Measurements from ENCODE around the gene RAD51B.
"Not testable (repeated sequence)": the region's sequence is repeated elsewhere in the genome, so short reads cannot be mapped to it uniquely, and the experiment has no call there.

The RAD51B gene

DNA sequence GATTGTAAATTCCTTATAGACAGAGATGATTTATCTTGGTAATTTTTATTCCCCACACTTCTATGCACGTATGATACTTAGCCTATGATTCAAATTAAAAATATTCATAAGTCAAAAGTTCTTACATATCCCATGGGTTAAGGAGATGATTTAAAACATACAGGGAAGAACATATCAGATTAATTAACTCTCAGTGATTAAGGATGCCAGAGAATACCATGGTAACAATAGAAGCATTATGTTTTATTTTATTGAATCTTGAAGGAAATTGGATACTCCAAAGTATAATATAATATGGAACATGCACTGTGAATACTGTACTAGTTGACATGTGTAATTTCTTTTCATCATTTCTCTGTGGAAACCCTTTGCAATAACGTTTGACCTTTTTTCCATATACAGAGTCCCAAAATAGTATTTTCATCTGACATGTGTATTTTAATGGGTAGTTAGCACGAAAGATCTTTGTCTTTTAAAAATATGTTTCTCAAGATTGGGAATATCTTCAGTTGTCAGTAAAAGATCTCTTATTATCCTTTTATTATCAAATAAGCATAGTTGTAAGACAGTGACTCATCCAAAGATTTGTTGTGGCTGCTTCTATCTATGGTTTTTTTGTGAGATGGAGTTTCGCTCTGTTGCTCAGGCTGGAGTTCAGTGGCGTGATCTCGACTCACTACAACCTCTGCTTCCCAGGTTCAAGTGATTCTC, 166.7 kb downstream of the RAD51B start:
- no peak for DNase-seq (ENCODE audit: low spot score)

DNA sequence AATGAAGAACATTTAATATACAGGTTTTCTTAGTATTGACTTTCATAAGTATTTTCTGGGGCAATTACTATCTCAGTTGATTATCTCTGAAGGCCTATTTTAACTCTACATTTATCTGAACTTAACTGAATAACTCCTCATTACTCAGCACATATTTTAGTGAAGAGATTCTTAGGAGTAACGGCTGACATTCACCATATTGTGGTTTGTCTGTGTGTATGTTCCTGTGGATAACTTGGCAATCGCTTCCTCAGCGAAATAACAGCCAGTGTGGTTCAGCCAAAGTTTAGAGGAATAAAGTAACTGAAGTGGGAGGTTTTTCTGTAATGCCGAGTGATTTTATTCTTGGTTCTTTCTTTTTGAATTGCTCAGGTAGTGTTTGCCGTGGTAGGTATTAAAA, 168.0 kb downstream of the RAD51B start:
- DNase-seq (ENCODE audit: low spot score), result peak; percentile 40

DNA sequence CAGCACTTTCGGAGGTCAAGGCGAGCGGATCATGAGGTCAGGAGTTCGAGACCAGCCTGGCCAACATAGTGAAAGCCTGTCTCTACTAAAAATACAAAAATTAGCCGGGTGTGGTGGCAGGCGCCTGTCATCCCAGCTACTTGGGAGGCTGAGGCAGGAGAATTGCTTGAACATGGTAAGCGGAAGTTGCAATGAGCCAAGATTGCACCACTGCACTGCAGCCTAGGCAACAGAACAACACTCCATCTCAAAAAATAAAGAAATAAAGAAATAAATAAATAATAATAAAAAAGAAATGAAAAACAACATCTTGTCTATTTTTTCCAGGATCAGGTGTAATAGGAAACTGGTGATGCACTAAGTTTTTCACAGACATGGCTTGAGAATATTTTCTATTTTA, 168.6 kb downstream of the RAD51B start:
- not testable (repeated sequence) for DNase-seq (ENCODE audit: low spot score)

DNA sequence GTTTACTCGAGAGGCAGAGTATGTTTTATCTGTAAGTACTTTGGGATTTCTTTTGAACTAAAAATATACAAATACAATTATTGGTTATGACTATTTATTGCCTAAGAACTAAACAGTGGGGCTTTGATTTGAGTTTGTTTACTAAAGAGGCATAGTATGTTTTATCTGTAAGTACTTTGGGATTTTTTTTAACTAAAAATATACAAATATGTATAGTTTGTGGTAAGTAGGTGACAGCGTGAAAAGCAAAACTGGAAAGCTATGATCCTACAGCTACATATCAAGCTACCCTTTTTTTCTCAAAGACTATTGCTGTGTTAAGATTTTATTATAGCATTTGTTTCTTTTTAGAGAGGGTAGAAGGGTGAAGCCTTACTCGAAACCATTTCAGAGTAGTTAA, 171.0 kb downstream of the RAD51B start:
- no peak for DNase-seq (ENCODE audit: low spot score)

DNA sequence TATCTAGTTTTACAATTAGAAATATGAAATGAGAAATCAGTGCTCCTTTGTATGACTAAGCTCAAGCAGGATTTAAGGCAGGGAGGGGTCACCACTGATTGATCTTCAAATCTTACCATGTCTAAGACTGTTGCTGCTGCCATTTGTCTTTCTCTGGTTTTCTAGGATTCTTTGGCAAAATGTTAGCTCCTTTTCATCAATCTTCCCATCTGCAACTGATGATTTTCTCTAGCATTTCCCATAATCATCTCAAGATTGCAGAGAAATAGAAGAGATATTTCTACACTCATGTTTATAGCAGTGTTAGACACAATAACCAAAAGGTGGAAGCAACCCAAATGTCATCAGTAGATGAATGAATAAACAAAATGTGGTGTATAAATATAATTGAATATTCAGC, 175.0 kb downstream of the RAD51B start:
- no peak for DNase-seq (ENCODE audit: low spot score)

DNA sequence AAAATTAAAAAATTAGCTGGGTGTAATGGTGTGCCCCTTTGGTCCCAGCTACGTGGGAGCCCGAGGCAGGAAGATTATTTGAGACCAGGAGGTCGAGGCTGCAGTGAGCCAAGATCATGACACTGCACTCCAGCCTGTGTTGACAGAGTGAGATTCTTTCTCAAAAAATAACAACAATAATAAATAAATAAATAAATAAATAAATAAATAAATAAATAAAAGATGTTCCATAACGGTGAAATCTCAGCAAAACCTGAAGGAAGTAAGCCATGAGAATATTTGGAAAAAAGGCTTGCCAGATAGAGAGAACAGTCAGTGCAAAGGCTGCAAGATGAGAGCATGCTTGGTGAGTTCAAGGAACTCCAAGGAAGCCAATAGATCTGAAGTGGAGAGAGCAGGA, 176.7 kb downstream of the RAD51B start:
- no peak for DNase-seq (ENCODE audit: low spot score)

DNA sequence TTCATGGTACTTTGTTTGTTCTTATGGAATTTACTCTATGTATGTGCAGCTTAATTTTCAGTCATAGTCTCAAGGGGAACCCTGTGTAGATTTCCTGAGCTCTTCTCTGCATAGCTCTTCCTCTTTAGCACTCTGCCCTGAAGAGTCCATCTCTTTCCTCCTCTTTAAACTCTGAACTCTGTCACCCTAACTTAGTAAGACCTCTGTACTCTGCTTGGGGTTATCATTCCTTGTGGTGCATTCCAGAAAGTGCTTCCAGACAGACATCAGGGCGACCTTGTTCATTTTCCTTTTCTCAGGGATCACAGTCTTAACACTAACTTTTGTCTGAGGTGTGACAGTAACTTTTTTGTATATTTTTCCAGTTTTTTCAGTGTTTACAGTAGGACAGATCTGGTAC, 179.3 kb downstream of the RAD51B start:
- DNase-seq (ENCODE audit: low spot score), result no peak

DNA sequence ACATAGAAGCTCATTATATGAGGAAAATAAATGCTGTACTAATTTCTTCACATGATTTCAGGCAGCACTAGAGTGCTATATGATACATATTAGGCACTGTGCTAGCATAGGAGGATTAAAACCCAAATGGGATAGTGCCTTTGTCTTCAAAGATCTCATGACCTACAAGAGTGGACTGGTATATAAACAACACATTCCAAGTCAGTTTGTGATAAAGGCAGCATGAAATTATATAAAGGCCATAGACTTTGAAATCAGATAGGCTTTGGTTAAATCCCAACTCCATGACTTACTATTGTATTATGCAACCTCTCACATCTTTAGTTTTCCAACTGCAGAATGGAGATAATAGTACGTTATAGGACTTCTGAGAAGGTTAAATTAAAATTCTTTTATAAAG, 179.7 kb downstream of the RAD51B start:
- no peak for DNase-seq (ENCODE audit: low spot score)

DNA sequence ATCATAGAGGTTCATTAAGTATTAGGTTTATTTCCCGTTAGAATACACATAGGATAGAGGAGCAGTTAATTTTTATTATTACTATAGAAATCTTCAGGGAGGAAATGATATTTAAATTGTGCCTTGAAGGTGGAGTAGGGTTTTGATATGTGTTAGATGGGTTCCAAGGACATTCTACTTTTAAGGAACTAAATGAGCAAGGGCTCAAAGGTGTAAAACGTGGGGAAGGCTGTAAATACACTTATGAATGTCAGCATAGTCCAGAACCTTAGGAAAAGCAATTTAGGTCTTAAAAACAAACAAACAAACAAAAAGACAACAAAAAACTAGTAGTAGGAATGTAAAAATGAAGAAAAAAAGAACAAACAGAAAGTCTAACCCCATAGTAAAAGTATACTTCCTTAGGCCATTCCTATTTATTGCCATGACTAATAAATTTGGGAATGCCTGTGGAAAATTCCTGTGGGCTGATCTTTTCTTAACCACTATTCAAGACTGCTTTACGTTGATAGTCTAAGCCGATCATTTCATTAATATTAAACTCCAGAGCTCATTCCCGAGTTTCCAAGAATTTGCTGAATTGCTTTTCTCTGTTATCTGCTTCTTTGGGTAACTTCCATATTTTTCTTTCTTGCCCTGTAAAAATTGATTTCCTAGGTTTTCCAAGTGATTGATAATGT, 180.3 kb downstream of the RAD51B start:
- DNase-seq (ENCODE audit: low spot score), result peak; percentile 58

DNA sequence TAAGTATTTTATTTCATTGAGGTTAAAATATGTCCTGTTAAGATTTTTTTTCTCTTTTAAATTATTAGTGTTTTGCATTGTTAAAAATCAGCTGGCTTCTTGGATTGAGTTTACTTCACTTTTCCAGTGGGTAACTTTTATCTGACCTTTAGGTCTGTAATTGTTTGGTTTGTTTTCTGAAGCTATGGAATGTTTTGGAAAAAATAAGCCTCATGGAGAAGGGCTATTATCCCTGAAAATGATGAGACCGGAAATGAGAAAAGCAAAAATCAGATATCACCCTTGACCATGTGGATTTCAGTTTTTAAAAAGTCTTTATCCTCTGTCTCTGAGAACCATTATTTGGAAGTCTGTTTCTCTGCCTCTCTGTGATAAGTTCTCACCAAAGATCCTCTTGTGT, 180.9 kb downstream of the RAD51B start:
- DNase-seq (ENCODE audit: low spot score), result no peak

DNA sequence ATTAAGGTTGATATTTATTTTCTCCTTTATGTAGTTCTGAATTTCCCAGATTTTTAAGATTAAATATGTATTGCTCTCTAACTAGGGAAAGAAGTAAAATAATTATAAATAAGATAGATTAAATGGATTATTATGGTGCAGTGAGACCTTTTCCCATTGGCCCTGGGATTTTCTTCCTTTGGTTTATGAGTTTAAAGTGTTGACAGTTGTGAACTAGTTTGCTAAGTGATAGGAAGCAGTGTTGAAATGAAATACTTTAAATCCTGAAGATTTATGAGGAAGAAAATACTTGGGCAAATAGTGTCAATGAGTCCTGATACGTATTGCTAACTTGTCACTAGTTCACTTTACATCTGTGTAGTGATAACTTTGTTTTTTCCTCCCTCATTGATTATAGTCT, 188.9 kb downstream of the RAD51B start:
- DNase-seq (ENCODE audit: low spot score), result no peak

DNA sequence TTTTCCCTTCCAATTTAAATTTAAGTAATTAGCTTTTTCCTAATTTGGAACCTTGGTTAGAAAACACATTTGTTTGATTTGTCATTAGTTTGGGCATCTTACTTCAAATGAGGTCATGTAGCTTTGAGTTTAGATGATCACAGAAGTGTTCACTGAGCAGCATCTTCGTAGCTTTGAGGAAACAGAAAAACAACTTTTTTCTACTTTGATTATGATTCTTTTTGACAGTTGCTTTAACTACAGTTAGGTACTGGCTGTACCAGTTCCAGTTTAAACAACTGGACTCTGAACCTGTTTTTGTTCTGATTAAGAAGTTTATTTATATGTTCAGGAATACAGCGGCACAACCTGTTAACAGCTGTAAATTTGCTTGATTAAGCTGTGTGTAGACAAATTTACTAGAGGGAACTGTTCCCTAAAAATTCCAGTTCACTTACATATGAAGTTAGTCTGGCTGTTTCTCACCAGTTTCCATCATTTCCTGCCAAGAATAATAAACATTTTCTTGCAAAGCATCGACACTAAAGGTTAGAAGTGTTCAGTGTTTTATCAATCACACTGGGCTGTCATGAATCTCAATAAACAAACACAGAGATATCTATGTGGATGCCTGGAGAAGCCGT, 191.9 kb downstream of the RAD51B start:
- DNase-seq (ENCODE audit: low spot score), result no peak

DNA sequence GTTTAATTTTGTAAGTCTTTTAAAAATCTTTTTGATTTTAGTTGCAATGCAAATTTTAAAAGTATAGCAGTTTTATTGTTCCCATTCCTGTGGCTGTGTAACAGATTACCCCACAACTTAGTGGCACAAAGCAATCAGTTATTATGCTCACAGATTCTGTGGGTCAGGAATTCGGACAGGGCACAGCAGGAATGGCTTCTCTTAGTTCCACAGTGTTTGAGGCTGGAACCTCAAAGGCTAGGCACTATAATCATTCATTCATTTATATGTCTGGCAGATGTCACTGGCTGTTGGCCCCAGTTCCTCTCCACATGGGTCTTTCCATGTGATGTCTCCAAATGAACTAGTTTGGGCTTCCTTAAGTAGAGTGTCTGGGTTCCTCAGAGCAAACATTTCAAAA, 193.3 kb downstream of the RAD51B start:
- no peak for DNase-seq (ENCODE audit: low spot score)

DNA sequence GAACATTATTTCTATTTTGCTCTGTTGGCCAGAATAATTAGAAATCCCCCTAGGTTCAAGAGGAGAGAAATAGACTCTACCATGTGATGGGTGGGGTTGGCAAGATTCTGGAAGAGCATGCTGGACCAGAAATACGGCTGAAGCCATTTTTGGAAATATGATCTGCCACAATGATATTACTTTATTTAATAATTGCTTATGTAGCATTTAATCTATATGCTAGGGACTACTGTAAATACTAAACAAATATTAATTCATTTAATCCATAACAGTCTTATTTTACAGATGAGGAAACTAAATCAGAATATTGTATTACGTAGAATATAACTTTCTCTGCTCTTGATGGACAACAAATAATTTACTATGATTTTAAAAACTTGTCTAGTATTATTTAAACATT, 193.7 kb downstream of the RAD51B start:
- no peak for DNase-seq (ENCODE audit: low spot score)

DNA sequence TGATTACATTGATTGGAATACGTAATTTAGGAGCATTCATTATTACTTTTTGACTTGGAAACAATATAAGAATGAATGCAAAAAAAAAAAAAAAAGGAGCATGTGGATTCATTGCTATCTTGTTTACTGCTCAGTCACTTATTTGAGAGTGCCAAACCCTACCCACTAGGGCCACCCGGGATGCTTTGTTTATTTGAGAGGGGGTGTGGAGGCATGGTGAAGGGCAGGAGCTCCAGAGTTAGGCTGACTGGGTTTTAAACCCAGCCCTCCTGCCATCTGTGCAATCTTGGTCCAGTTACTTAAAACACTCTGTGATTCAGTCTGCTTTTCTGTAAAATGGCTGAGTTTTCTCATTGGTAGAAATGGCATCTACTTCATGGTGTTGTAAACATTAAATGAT, 195.2 kb downstream of the RAD51B start:
- DNase-seq (ENCODE audit: low spot score), result no peak

DNA sequence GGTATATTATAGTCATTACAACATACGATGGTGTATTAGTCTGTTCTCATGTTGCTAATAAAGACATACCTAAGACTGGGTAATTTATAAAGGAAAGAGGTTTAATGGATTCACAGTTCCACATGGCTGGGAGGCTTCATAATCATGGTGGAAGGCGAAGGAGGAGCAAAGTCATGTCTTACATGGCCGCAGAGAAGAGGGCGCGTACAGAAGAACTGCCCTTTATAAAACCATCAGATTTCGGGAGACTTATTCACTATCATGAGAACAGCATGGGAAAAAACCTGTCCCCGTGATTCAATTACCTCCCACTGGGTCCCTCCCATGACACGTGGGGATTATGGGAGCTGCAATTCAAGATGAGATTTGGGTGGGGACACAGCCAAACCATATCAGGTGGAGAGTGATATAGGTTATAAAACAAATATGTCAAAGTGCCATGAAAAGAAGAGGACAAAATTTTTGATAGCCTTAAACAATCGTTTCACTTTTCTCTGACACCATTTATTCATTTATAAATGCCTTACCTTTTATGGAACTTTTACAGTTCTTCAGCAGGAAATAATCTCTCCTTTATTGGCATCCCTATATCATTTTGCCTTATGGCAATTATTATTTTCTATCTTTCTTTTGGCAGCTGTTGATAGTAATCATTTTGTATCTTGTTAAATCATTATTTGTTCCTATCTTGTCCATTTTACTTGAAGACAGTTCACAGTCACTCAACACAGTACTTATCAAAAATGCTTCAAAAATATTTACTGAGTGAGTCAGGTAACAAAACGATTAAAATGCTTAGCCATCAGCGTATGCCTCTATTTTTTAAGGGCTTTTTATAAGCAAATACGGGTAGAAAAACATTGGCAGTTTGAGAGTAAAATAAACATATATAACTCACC, 196.0 kb downstream of the RAD51B start:
- no peak for DNase-seq (ENCODE audit: low spot score)

DNA sequence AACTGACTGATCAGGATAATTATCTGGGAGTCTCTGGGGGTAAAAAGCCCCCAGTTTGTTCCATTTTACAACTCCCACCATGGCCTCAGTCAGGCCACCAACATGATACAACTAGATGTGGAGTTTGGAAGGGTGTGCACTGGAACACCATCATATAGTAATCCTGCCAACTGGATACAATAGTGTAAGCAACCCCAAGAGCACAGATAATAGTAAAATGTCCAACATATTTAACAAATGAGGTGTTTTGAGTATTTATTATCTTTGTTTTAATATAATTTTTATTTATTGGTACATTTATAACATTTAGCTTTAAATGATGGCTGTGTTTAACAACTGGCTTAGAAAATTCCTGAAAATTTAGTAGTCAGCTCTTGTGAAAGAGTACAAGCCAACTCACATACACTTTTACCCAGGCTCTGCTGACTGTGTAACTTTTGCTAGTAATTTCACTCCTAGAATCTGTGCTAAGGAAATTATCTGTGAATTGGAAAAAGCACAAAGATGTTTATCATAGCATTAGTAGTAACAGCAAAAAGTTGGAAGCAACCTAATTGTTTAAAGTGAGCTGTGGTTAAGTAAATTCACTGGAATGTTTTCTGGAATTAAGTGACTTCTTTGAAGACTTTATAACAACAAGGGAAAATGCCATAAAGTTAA, 196.8 kb downstream of the RAD51B start:
- DNase-seq (ENCODE audit: low spot score), result no peak

DNA sequence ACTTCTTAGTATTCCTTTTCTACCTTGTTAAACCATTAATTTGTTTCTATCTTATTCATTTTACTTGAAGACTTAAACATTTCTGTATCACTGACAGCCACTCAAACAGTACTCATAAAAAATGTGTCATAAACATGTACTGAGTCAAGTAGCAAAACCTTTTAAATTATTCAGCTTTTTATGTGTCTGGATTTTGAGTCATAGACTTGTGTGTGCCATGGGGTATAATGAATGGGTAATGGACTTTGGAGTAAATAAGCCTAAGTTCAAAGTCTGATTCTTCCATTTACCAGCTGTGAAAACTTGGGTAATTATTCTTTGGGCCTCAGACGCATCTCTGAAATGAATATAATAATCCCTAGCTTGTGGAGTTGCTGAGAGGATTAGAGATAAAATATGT, 199.0 kb downstream of the RAD51B start:
- DNase-seq (ENCODE audit: low spot score), result no peak

DNA sequence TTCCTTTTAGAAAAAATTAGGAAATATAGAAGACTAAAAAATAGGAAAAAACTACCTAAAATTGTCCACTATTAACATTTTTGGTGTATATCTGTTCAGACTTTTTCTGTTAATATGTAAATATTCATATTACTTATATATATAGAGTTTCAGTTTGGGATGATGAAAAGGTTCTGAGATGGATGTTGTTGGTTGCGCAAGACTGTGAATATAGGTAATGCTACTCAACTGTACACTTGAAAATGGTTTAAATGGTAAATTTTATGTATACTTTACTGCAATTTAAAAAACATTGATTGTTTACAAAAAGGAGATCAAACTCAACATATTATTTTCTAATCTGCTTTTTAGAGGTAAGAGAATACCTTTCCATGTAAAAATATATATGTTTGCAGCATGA, 200.9 kb downstream of the RAD51B start:
- no peak for DNase-seq (ENCODE audit: low spot score)

DNA sequence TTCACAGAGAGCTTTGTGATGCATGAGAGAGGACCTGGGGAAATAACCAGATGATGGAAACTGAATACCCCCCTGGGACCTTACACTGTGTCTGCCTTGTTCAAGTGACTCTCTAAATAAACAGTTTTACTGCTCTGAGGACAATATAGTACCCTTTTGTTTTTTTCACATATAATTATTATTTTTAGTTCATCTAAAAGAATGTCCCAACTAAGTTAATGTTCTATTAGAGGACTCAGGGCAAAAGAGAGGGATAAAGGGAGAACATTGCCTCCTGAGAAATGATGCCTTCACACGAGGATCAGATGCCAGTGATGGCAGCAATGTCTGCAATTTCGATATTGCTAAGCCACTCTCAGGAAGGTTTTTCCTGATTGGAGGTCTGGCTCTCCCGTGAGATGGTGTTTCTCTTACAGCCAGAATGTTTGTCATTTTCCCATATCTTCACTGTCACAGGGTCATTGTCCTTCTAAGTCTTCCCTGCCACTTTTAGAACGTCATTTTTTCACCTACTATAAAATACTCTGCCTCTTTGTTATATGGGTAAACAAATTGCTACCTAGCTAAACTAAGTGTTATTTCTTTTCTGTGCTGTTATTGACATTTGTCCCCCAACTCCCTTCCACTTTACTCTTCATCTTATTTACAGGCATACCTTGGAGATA, 201.6 kb downstream of the RAD51B start:
- DNase-seq (ENCODE audit: low spot score), result no peak

DNA sequence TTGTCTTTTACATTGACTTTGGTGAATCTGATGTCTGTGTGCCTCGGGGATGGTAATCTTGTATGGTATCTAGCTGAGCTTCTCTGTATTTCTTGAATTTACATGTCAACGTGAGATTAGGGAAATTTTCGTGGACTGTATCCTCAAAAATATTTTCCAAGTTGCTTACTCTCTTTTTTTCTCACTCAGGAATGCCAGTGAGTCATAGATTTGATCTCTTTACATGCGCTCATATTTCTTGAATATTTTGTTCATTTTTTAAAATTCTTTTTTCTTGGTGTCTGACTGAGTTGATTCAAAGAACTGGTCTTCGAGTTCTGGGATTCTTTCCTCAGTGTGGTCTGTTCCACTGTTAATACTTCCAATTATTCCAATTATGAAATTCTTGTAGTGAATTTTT, 207.7 kb downstream of the RAD51B start:
- DNase-seq (ENCODE audit: low spot score), result no peak

All from hepatic stellate cell (primary cell).